Lower leg skin (tissue), 3 donors: ENCODE data around the gene LRFN2.

Experiments
- CTCF ChIP-seq, 3 donors: fragments of 450-650 bp; IDR thresholded peaks; one replicate each; pipeline ENCODE4 v1.5.1; 2016; ENCODE audit warnings: antibody characterized with exemption in 3 of 3, mild to moderate bottlenecking in 3 of 3, moderate library complexity in 2 of 3
- POLR2A ChIP-seq, 2 donors: fragments of 450-650 bp; IDR thresholded peaks; one replicate each; pipeline ENCODE4 v1.6.1; 2016 to 2017; ENCODE audit warnings: antibody characterized with exemption in 2 of 2, mild to moderate bottlenecking in 1 of 2, moderate library complexity in 1 of 2

DNA sequence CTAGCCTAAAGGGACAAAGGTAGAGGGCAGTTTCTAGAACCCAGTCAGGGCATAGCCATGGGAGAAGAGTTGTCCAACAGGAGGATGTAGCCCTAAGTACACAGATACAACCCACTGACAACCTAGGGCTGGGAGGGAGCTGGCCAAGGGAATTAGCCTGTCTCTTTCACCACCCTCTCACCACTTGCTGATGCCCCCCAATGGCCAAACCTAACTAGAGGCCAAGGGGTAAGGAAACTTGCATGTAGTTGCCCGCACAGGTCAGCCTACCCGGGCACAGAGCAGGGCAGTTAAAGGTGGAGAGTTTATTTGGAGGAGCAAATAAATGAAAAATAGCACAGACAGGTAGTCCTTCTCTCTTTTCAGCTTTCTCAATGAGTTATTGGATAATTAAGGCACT is 143.3 kb downstream of the LRFN2 start:
- no peak for TF ChIP-seq CTCF (IDR thresholded peaks at IDR 0.05)
- TF ChIP-seq POLR2A (IDR thresholded peaks at IDR 0.05) = no peak
